ENCODE data around the gene CCDC24. TPM values are rescaled to one million over a fixed set of nuclear protein-coding genes. Genes with fewer than 3 reads are reported as not detected.

CCDC24 gene
- total RNA-seq, 1 donor from 2014 or later: 14.5 TPM

GRCh38 chr1:44032170-44032790 lies 40.9 kb downstream of the CCDC24 start:
- Histone ChIP-seq H3K27me3 (no peaks in the 10 kb centered on the region), H3K36me3 (no peaks in the 10 kb centered on the region), H3K9me3 (no peaks in the 10 kb centered on the region), H3K4me3 (peak overlapping the region in 1 of 2 donors; percentile 95), H3K27ac (peak overlapping the region; percentile 89), H3K4me1 (peaks cover 44% of the 10 kb centered on the region)
- TF ChIP-seq POLR2AphosphoS5 (IDR thresholded peaks at IDR 0.05; ENCODE audit: insufficient read depth in 1 of 2, low read depth in 1 of 2) (no peak), CTCF (IDR thresholded peaks at IDR 0.05) (no peak)
- no peak for DNase-seq (ENCODE audit: extremely low spot score in 2 of 2)
- intact Hi-C loops (cut with DNase I): no loop called here

GRCh38 chr1:44033041-44033575 lies 41.7 kb downstream of the CCDC24 start:
- Histone ChIP-seq H3K4me1 (peaks cover 43% of the 10 kb centered on the region), H3K36me3 (no peaks in the 10 kb centered on the region), H3K27me3 (no peaks in the 10 kb centered on the region), H3K4me3 (no peak overlapping the region), H3K9me3 (no peaks in the 10 kb centered on the region), H3K27ac (peak overlapping the region; percentile 89)
- intact Hi-C loops (cut with DNase I): no loop called here
- DNase-seq (ENCODE audit: extremely low spot score in 2 of 2): no peak
- TF ChIP-seq POLR2A (IDR thresholded peaks at IDR 0.05) (no peak), CTCF (IDR thresholded peaks at IDR 0.05) (no peak), POLR2AphosphoS5 (IDR thresholded peaks at IDR 0.05; ENCODE audit: insufficient read depth in 1 of 2, low read depth in 1 of 2) (no peak)

- intact Hi-C loops (cut with DNase I): no loop called here
- Histone ChIP-seq H3K36me3 (no peaks in the 10 kb centered on the region), H3K4me3 (no peak overlapping the region), H3K27ac (no peak overlapping the region), H3K4me1 (peaks cover 37% of the 10 kb centered on the region), H3K27me3 (no peaks in the 10 kb centered on the region), H3K9me3 (no peaks in the 10 kb centered on the region)
- TF ChIP-seq POLR2AphosphoS5 (IDR thresholded peaks at IDR 0.05; ENCODE audit: insufficient read depth in 1 of 2, low read depth in 1 of 2): no peak
- TF ChIP-seq CTCF (IDR thresholded peaks at IDR 0.05): no peak
- TF ChIP-seq POLR2A (IDR thresholded peaks at IDR 0.05): no peak
- no peak for DNase-seq (ENCODE audit: extremely low spot score in 2 of 2)
These were observed 42.4 kb downstream of the CCDC24 start for GRCh38 chr1:44033756-44034155.

- H3K36me3 ChIP-seq: no peaks in the 10 kb centered on the region
- H3K9me3 ChIP-seq: no peaks in the 10 kb centered on the region
- H3K4me1 ChIP-seq: peaks cover 30% of the 10 kb centered on the region
- no peak overlapping the region for H3K27ac ChIP-seq
- intact Hi-C loops (cut with DNase I): no loop called here
- no peaks in the 10 kb centered on the region for H3K27me3 ChIP-seq
- no peak for TF ChIP-seq POLR2A (IDR thresholded peaks at IDR 0.05)
- no peak for TF ChIP-seq POLR2AphosphoS5 (IDR thresholded peaks at IDR 0.05; ENCODE audit: insufficient read depth in 1 of 2, low read depth in 1 of 2)
- TF ChIP-seq CTCF (IDR thresholded peaks at IDR 0.05): no peak
- no peak overlapping the region for H3K4me3 ChIP-seq
- DNase-seq (ENCODE audit: extremely low spot score in 2 of 2): no peak
These were observed 43.0 kb downstream of the CCDC24 start for GRCh38 chr1:44034423-44034822.

- TF ChIP-seq CTCF (IDR thresholded peaks at IDR 0.05): no peak
- no peak for TF ChIP-seq POLR2A (IDR thresholded peaks at IDR 0.05)
- TF ChIP-seq POLR2AphosphoS5 (IDR thresholded peaks at IDR 0.05; ENCODE audit: insufficient read depth in 1 of 2, low read depth in 1 of 2): no peak
- intact Hi-C loops (cut with DNase I): no loop called here
- Histone ChIP-seq H3K27ac (peak overlapping the region; percentile 65), H3K4me1 (peaks cover 27% of the 10 kb centered on the region), H3K36me3 (no peaks in the 10 kb centered on the region), H3K27me3 (no peaks in the 10 kb centered on the region), H3K9me3 (no peaks in the 10 kb centered on the region), H3K4me3 (no peak overlapping the region)
- no peak for DNase-seq (ENCODE audit: extremely low spot score in 2 of 2)
These were observed 43.7 kb downstream of the CCDC24 start for GRCh38 chr1:44034976-44035716.
